Stimulated activated CD4-positive, alpha-beta T cell treated with anti-CD3 and anti-CD28 coated beads, Interleukin-15, amount 100 ng/mL, for 48 hours (primary cell): ENCODE measurements around the gene ALG5.
A peak's percentile ranks its signal among the peaks of the same experiment; 100 is the strongest.

ENCODE experiments used
- DNase-seq, 2 donors: peaks; one replicate each; pipeline ENCODE4 v3.0.0-alpha.2; 2020; ENCODE audit warnings: low read depth in 2 of 2

ALG5 gene

GRCh38 chr13:36979361-36980050, 19.6 kb downstream of the ALG5 start:
- no peak for DNase-seq

DNA sequence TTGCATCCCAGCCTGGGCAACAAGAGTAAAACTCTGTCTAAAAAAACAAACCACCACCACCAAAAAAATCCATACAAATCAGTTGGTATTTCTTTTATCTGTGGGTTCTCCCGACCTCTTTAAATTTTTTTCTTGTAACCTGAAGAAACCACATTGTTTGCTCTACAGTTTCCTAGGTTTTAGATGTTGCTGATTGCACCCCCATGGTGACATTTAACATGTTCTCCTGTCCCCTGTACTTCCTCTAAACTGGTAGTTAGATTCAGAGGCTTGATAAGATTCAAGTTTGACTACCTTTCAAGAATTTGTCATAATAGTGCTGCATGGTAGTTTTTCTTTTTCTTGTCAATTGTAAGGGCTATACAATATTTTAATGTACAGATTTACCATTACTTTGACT, 24.0 kb downstream of the ALG5 start:
- DNase-seq = no peak

DNA sequence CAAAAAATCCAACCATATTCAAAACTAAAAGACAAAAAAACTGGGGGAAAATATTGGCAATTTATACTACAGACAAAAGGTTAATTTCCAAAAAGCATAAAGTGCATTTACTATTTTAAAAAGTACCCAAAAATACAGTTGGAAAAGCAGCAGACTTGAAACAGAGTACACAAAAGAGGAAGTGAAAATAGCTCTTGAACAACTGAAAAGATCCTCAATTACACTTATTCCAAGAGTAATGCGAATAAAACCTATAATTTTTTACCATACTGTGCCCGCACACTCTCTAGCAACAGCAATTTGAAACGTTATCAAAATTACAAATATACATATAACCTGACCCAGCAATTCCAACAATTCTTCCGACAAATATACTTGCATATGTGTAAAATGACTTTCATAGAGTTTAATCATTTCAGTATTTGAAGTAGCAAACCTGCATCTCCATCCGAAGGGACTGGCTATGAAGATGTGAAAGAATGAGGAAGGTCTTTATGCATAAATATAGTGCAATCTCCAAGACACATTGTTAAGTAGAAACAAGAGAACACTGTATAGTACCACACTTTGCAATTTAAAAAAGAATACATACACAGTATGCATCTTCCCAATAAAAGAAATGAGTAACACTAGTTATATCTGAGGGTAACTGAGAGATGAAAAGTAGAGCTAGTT, 25.4 kb downstream of the ALG5 start:
- no peak for DNase-seq

DNA sequence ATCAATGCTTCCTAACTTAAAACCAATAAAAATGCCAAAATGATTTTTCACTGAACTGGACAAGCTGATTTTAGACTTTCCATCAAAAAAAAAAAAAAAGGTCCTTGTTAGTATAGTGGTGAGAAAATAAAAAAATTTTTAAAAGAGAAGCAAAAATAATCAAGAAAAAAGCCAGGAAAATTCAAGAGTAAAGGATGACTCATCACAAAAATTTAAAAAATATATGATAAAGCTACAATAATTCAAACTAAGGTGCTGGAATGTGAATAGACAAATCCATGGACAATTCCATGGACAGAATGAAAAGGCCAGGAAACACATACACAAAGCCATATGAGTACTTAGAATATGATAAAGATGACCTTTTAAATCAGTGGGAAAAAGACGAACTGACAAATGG, 26.1 kb downstream of the ALG5 start:
- DNase-seq = no peak

DNA sequence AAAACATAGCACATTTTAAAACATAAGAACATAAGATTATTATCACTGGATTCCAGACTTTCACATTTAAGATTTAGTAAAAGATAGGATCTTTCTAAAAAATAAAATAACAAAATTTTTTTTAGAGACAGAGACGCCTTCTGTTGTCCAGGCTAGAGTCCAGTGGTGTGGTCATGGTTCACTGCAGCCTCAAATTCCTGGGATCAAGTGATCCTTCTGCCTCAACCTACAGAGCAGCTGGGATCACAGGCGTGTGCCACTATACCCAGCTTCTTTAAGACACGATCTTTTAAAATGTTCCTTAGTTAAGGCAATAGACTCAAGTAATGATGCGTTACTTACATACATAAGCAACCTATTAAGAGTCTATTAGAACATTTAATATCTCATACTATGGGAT, 32.7 kb downstream of the ALG5 start:
- no peak for DNase-seq

DNA sequence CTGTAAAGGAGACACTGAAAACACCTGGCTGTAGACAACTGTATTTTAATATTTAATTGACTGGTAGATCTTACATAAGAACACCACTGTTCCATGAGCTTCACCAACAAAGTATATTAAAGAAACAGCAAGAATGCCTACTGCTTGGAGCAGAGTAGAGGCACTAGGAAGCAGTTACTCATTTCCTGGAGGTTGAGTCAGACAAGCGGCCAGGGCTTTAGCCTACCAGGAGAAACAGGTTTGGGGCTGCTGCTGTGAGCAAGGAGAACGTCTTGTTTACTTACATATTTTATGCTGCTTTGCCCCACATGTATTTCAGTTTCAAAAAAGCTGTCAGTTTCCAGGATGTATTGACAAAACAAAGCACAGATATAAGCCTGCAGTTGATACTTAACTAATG, 33.4 kb downstream of the ALG5 start:
- DNase-seq = no peak

DNA sequence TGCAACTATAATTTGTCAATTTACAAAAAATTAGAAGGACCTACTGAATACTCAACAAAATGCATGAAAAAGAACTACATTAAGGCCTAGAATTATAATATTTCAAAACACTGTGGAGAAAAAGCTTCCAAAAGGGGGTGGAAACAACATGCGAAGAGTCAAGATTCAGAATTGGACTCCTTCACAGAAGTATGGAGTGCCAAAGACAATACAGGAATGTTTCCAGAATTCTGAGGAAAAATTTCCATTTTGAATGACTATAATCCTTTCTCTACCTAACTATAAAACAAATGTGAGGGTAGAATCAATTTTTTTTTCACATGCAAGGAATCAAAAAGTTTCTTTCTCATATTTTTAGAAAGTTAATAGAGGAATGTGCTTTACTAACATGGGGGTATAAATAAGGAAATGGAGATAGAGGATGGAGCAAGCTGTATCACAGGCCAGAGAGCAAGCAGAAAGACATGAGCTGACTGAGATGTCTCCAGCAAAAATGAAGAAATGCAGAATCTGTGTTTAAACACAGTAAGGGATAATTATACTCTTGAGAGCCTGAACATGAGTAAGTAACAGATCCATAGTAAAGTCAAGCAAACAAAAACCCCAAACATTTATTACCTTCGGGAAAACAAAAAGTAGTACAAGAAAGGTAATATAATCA, 39.6 kb downstream of the ALG5 start:
- no peak for DNase-seq

GRCh38 chr13:36954542-36954941, 44.6 kb downstream of the ALG5 start:
- no peak for DNase-seq

DNA sequence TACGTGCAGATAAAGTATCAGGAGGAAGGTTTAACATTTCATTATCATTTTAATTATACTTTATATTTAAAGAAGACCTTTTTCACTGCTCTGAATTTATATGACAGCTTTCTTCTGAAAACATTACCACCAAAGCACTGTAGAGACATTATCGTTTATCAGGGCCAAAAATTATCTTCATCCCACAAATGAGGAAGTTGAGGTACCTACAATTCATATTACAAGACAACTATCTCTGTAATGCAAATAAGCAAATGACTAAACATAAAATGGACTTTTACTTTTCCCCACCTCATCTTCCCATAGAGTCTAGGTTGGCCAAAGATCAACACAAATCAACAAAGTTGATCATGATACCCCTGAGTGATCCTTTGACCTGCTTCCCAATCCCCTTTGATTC, 48.2 kb downstream of the ALG5 start:
- DNase-seq = no peak

DNA sequence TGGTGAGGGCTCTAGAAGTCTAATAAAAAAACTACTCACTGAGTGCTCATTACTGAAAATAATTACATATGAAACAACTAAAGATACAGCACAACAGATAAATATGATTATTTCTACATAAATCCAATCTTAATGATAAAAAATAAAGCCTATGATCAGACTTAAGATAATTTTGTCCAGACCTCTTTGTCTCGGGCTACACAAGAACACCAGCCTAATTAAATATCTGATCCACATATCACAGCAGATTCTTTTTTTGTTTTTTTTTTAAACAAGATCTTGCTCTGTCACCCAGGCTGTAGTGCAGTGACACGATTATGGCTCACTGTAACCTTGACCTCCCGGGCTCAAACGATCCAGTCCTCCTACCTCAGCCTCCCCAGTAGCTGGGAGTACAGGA, 48.8 kb downstream of the ALG5 start:
- DNase-seq = no peak

DNA sequence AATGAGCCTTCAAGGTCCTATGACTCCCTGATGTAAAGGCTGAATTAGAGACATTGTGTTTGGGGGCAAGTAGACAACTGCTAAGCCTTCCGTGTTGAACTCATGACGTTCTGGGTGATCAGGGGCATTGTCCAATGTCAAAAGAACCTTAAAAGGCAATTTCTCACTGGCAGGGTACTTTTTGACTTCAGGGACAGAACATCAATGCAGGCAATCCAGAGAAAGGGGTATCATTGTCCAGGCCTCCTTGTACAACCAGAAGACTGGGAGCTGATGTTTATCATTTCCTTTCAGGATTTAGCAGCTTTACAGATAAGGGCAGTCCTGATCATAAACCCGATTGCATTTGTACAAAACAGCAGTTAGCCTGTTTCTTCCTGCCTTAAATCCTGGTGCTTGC, 54.1 kb downstream of the ALG5 start:
- DNase-seq = no peak

DNA sequence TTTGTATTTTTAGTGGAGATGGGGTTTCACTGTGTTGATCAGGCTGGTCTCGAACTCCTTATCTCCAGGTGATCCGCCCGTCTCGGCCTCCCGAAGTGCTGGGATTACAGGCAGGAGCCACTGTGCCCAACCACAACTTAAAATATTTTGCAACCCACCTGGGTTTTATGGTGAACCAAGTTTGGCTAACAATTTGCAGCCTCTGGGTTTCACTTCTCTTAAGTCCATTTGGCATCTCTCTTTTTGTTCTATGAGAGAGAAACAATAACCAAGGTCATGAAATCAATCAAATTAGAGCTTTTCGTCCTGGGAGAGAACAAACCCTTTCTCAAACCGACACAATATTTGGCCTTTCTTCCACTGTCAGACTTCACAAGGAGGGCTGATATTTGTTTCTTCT, 73.5 kb downstream of the ALG5 start:
- DNase-seq = no peak

DNA sequence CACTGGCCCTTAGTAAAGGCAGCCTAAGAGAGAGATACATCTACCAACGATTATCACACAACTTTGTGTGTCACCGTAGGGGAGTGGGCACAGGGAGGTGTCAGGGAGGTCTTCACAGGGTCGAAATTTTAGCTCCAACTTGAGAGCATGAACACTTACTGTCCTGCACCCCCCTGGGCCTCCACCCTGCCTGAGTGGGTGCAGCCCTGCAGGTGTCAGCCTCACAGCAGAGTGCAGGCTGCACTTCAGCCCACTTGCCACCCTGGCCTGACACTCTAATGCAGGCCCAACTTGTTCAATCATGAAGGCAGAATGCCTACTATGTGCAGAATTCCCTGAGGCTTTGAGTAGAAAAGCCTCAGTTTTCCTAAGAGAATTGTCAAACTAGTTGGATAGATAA, 75.1 kb downstream of the ALG5 start:
- DNase-seq = no peak

DNA sequence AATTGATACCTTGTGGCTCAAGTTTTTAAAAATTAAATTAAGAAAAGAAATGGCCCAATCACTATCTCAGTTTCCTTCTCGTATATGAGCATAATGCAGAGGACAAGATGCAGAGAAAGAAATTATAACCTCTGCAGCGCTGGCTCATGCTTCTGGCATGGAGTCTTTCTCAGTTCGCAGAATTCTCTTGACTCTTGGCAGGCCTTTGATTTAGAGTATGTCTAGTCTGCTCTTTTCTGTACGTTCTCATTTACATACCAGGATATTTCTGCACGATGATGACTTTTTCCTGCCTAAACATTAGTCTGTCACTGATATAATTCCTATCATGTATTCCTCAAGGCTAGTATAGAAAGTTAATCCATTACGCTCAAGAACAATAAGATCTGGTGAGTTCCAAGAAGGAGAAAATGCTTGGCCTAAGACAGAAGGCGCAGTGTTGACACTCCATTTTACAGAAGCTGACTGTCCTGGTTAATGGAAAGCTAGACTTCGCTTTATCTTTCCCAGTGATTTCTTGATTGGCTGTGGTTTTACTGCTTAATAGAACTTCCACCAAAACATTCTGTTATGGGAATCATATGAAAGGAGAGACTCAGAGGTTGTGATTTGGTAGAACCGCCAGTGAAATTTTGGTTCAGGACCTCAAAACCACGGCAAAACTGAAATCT, 77.4 kb downstream of the ALG5 start:
- no peak for DNase-seq

DNA sequence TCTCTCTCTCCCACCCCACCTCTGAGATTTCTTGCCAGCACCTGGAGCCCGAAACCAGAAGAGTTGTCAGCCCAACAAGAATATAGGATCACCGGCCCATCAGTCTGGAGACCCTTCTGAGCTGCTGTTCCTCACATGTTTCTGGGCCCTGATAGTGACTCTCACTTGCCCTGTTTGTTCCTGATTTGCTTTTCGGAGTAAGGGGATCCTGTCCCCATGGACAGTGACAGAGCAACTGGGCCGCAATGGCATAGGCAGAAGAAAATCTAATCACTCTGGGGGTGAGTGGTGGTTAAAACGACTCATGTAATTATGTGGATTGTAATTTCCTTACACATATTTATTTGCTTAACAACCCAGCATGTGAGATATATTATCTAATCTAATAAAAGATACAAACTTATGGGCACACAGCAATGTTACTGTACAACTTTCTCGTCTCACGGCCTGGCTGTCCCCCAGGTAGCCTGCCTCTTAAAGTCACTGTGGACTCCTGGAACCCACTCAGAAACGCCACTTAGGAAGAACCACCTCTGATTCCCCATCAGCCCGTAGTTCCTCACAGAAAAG, 78.4 kb downstream of the ALG5 start:
- no peak for DNase-seq

- DNase-seq = peak in 1 of 2 donors; percentile 5
These were observed 79.1 kb downstream of the ALG5 start, which contains the start of gene SMAD9 for GRCh38 chr13:36919833-36920615. TSS of gene SMAD9 (minus strand) at chr13:36920238. CDS start at chr13:36879689, 40,549 bp downstream.

- DNase-seq = no peak
These were observed 79.8 kb downstream of the ALG5 start for GRCh38 chr13:36919171-36919832.

DNA sequence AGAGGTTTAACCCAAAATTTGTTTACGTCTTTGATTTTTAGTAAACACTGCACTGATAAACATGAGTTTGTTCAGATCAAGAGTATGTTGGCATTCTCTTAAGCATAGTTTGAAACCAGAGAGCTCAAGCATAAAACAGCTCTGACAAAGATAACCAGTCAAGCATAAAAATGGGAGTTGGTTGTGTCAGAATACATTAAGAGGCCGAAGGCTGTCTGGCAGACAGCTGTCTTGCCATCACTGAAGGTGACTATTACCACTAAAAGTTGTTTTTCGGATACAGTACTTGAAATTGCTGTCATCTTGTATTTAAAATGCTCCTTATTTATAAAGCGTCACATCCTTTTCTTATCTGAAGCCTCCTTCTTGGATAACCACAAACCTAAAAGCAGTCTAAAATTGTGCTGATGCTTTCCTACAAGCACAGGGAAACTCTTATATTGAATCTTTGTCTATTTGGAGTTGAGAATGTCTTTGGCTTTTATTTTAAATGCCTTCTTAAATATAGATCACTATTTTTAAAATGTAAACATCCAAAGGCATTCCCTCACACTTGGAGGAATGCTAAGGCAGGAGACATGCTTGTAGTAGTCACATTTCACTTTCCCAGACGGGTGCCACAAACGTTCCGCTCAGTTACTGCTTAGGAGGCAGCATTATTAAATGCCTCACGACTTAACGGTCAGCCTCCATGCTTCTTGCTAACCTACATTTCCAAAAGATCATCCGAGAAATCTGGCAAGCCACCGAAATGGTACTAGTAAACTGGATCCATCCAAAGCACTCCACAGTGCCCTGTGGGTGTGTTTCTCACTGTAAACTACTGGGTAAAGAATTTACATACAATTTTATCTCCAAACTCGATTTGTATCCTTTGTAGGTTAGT, 80.7 kb downstream of the ALG5 start:
- DNase-seq = no peak

DNA sequence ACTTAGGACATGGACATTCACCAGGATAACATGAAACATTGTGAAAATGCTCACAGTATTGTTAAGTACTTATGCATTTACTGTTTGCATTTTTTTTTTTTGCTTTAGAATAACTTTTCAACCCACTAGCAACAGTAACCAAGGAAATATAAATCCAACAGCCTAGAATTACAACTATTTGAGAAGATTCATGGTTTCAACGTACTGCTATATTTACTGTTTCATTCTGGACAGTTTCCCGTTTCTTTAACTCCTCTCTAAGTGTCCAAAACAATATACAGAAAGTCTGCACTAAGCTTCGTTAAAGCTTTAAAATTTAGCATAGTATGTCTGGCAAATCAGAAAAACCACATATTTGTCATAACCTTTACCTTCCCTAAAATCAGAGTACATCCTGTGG, 81.8 kb downstream of the ALG5 start:
- DNase-seq = no peak
